ENCODE data around the gene LCN9.

The LCN9 gene

DNA sequence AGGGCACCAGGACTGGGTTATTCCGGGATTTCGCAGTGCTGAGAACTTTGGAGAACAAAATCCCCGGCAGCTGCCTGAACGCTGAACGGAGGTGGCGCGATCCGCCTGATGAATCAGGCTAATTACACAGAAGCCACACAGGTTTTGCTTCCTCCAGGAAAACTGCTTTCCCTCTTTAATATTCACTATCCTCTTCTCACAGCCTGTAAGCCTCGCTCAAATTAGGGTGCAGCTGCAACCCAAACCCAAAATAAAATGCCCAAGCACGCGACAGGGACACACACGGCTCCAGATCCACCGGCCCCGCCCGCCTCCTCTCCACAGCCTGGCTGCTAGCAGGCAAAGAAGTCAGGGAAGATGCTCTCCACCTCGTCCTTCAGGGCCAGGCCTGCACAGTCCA, 30.2 kb downstream of the LCN9 start:
- no peaks in the 10 kb centered on the region for H3K36me3 ChIP-seq (ENCODE audit: control insufficient read depth in 4 of 4, insufficient read depth in 4 of 4, low read length in 3 of 4)
- POLR2A ChIA-PET = no interaction called here
- CTCF ChIA-PET = no interaction called here
- no peak overlapping the region for H3K27ac ChIP-seq (ENCODE audit: insufficient read depth in 1 of 2, low read depth in 1 of 2, low read length in 2 of 2, poor library complexity in 1 of 2, severe bottlenecking in 2 of 2)
- peaks cover 0 to 4% (median 0%) of the 10 kb centered on the region in 4 experiments for H3K4me1 ChIP-seq (ENCODE audit: control extremely low read depth in 1 of 4, control insufficient read depth in 4 of 4, insufficient read depth in 4 of 4, low read length in 3 of 4)
- peaks cover 0 to 43% (median 5%) of the 10 kb centered on the region in 5 experiments for H3K27me3 ChIP-seq (replicated peaks in 2 of 5; ENCODE audit: control insufficient read depth in 4 of 5, insufficient read depth in 5 of 5, low read length in 4 of 5)
- WGBS (ENCODE audit: insufficient coverage) = 85% methylated on average over 16 of the region's 16 CpGs
- H3K4me3 ChIP-seq (ENCODE audit: control insufficient read depth in 1 of 7, extremely low read depth in 1 of 7, insufficient read depth in 4 of 7, low read depth in 2 of 7, low read length in 6 of 7) = no peak overlapping the region
- DNase-seq = no peak
- no peaks in the 10 kb centered on the region for H3K9me3 ChIP-seq (ENCODE audit: control extremely low read depth in 1 of 5, control insufficient read depth in 4 of 5, insufficient read depth in 2 of 5, low read depth in 1 of 5, low read length in 4 of 5)

DNA sequence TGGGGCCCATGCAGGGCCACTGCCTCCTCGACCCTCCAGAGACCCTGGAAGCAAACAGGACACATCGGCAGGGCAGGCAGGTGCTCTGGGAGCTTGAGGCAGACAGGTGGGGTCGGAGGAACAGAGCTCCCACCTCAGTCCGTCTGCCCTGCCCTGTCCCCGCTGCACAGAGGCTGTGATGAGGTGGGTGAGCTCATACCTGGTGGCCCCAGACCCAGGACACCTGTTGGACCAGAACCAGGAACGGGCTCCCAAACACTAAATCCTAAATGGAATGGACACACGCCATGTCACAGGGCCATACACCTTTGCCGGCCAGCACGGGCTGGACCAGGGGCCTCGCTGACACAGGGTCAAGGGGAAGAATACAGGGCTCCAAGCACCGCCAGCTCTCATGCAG, 30.7 kb downstream of the LCN9 start:
- ChIA-PET CTCF (no interaction called here), POLR2A (no interaction called here)
- peaks cover 0 to 47% (median 5%) of the 10 kb centered on the region in 5 experiments for H3K27me3 ChIP-seq (replicated peaks in 2 of 5; ENCODE audit: control insufficient read depth in 4 of 5, insufficient read depth in 5 of 5, low read length in 4 of 5)
- H3K36me3 ChIP-seq (ENCODE audit: control insufficient read depth in 4 of 4, insufficient read depth in 4 of 4, low read length in 3 of 4) = no peaks in the 10 kb centered on the region
- H3K27ac ChIP-seq (ENCODE audit: insufficient read depth in 1 of 2, low read depth in 1 of 2, low read length in 2 of 2, poor library complexity in 1 of 2, severe bottlenecking in 2 of 2) = no peak overlapping the region
- WGBS (ENCODE audit: insufficient coverage) = 89% methylated on average over 11 of the region's 11 CpGs
- H3K4me3 ChIP-seq (ENCODE audit: control insufficient read depth in 1 of 7, extremely low read depth in 1 of 7, insufficient read depth in 4 of 7, low read depth in 2 of 7, low read length in 6 of 7) = no peak overlapping the region
- DNase-seq = no peak
- H3K4me1 ChIP-seq (ENCODE audit: control extremely low read depth in 1 of 4, control insufficient read depth in 4 of 4, insufficient read depth in 4 of 4, low read length in 3 of 4) = peaks cover 0 to 4% (median 0%) of the 10 kb centered on the region in 4 experiments
- H3K9me3 ChIP-seq (ENCODE audit: control extremely low read depth in 1 of 5, control insufficient read depth in 4 of 5, insufficient read depth in 2 of 5, low read depth in 1 of 5, low read length in 4 of 5) = no peaks in the 10 kb centered on the region

DNA sequence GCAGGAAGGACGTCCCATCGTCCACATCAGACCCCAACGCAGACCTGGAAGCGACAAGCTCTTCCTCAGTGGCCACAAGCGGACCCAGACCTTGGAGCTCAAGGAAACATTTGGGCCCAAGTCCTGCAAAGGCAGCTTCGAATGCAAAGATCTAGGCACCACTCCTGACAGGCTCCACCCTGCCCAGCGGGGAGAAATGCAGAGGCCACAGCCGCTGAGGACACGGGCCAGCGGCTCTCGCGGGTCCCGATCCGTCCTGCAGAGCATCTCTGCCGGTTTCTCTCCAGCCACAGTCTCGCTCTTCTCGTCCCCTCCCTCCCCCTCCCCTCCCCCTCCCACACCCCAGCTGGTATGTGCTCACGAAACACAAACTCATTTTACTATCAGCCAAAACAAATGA, 31.3 kb downstream of the LCN9 start:
- no peak overlapping the region for H3K27ac ChIP-seq (ENCODE audit: insufficient read depth in 1 of 2, low read depth in 1 of 2, low read length in 2 of 2, poor library complexity in 1 of 2, severe bottlenecking in 2 of 2)
- ChIA-PET POLR2A (no interaction called here), CTCF (no interaction called here)
- no peak for DNase-seq
- no peak overlapping the region for H3K4me3 ChIP-seq (ENCODE audit: control insufficient read depth in 1 of 7, extremely low read depth in 1 of 7, insufficient read depth in 4 of 7, low read depth in 2 of 7, low read length in 6 of 7)
- H3K9me3 ChIP-seq (ENCODE audit: control extremely low read depth in 1 of 5, control insufficient read depth in 4 of 5, insufficient read depth in 2 of 5, low read depth in 1 of 5, low read length in 4 of 5) = no peaks in the 10 kb centered on the region
- 63% methylated on average over 17 of the region's 18 CpGs for WGBS (ENCODE audit: insufficient coverage)
- peaks cover 0 to 48% (median 2%) of the 10 kb centered on the region in 5 experiments for H3K27me3 ChIP-seq (replicated peaks in 2 of 5; ENCODE audit: control insufficient read depth in 4 of 5, insufficient read depth in 5 of 5, low read length in 4 of 5)
- no peaks in the 10 kb centered on the region for H3K36me3 ChIP-seq (ENCODE audit: control insufficient read depth in 4 of 4, insufficient read depth in 4 of 4, low read length in 3 of 4)
- peaks cover 0 to 4% (median 0%) of the 10 kb centered on the region in 4 experiments for H3K4me1 ChIP-seq (ENCODE audit: control extremely low read depth in 1 of 4, control insufficient read depth in 4 of 4, insufficient read depth in 4 of 4, low read length in 3 of 4)

DNA sequence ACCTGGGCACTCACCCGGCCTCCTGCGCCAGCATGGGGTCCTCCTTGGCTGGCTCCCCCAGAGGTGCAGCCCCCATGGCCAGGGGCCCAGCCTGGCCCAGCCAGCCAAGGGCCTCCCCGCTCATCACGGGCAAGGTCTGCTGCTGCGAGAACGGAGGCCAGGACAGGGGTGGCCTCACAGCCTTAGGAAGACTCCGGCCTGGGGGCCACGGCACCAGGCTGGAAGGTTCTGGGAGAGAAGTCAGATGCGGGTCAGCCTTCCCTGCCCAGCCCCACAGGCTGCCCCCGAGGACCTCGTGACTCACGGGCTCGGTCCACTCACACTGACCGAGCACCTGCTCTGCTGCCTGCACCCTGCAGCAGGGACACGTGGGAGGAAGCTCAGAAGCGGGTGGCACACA, 31.9 kb downstream of the LCN9 start:
- POLR2A ChIA-PET = no interaction called here
- CTCF ChIA-PET = interaction anchor here (1.2 kb wide), 1 partner anchor 10 kb away, joined by 3 read pairs; no protein-coding TSS in a partner anchor
- WGBS (ENCODE audit: insufficient coverage) = 89% methylated on average over 14 of the region's 16 CpGs

DNA sequence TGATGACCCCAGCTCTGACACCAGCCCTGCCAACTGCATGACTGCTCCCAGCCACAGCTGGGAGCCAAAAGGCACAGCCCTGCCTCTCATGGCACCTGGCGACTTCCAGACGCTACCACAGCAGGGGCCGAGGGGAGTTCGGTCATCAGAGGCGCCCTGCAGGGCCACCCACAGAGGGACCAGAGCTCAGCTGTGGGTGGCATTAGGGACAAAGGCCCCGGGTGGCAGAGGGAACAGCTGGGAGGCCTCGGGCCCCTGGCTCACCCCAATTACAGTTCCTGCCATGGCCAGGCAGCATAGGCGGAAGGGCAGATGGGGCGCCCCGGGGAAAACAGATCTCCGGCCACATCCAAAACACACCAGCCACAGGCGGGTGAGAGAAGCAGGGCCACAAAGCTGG, 32.5 kb downstream of the LCN9 start:
- peaks cover 0 to 55% (median 5%) of the 10 kb centered on the region in 5 experiments for H3K27me3 ChIP-seq (replicated peaks in 2 of 5; ENCODE audit: control insufficient read depth in 4 of 5, insufficient read depth in 5 of 5, low read length in 4 of 5)
- WGBS (ENCODE audit: insufficient coverage) = 85% methylated on average over 10 of the region's 12 CpGs
- H3K9me3 ChIP-seq (ENCODE audit: control extremely low read depth in 1 of 5, control insufficient read depth in 4 of 5, insufficient read depth in 2 of 5, low read depth in 1 of 5, low read length in 4 of 5) = no peaks in the 10 kb centered on the region
- no peak overlapping the region for H3K4me3 ChIP-seq (ENCODE audit: control insufficient read depth in 1 of 7, extremely low read depth in 1 of 7, insufficient read depth in 4 of 7, low read depth in 2 of 7, low read length in 6 of 7)
- CTCF ChIA-PET = interaction anchor here (1.2 kb wide), 1 partner anchor 9 kb away, joined by 3 read pairs; no protein-coding TSS in a partner anchor
- DNase-seq = no peak
- no peaks in the 10 kb centered on the region for H3K36me3 ChIP-seq (ENCODE audit: control insufficient read depth in 4 of 4, insufficient read depth in 4 of 4, low read length in 3 of 4)
- H3K27ac ChIP-seq (ENCODE audit: insufficient read depth in 1 of 2, low read depth in 1 of 2, low read length in 2 of 2, poor library complexity in 1 of 2, severe bottlenecking in 2 of 2) = no peak overlapping the region
- peaks cover 0 to 4% (median 0%) of the 10 kb centered on the region in 4 experiments for H3K4me1 ChIP-seq (ENCODE audit: control extremely low read depth in 1 of 4, control insufficient read depth in 4 of 4, insufficient read depth in 4 of 4, low read length in 3 of 4)
- POLR2A ChIA-PET = no interaction called here

More for the DNA sequence above, 31.9 kb downstream of the LCN9 start:
- no peak for DNase-seq
- no peak overlapping the region for H3K4me3 ChIP-seq (ENCODE audit: control insufficient read depth in 1 of 7, extremely low read depth in 1 of 7, insufficient read depth in 4 of 7, low read depth in 2 of 7, low read length in 6 of 7)
- H3K4me1 ChIP-seq (ENCODE audit: control extremely low read depth in 1 of 4, control insufficient read depth in 4 of 4, insufficient read depth in 4 of 4, low read length in 3 of 4) = peaks cover 0 to 4% (median 0%) of the 10 kb centered on the region in 4 experiments
- H3K36me3 ChIP-seq (ENCODE audit: control insufficient read depth in 4 of 4, insufficient read depth in 4 of 4, low read length in 3 of 4) = no peaks in the 10 kb centered on the region
- H3K27ac ChIP-seq (ENCODE audit: insufficient read depth in 1 of 2, low read depth in 1 of 2, low read length in 2 of 2, poor library complexity in 1 of 2, severe bottlenecking in 2 of 2) = no peak overlapping the region
- H3K9me3 ChIP-seq (ENCODE audit: control extremely low read depth in 1 of 5, control insufficient read depth in 4 of 5, insufficient read depth in 2 of 5, low read depth in 1 of 5, low read length in 4 of 5) = no peaks in the 10 kb centered on the region
- H3K27me3 ChIP-seq (replicated peaks in 2 of 5; ENCODE audit: control insufficient read depth in 4 of 5, insufficient read depth in 5 of 5, low read length in 4 of 5) = peaks cover 0 to 49% (median 5%) of the 10 kb centered on the region in 5 experiments

DNA sequence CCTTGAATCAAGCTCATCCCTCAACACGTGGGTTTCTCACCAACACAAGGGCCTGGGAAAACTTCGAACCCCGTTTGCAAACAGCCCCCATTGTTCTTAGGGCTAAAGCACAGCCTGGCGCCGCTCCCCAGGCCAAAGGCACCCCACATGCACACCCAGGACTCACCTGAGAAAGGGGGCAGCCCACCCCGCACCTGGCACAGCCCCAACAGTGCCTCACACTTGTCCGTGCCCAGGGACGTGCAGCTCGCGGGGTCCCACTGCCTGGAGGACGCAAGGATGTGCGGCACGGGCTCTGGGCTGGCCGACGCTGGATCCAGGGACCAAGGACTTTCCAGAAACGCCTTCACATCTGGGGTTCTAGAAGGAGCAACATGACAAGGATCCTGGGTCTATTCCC, 33.3 kb downstream of the LCN9 start:
- H3K27ac ChIP-seq (ENCODE audit: insufficient read depth in 1 of 2, low read depth in 1 of 2, low read length in 2 of 2, poor library complexity in 1 of 2, severe bottlenecking in 2 of 2) = no peak overlapping the region
- no peak overlapping the region for H3K4me3 ChIP-seq (ENCODE audit: control insufficient read depth in 1 of 7, extremely low read depth in 1 of 7, insufficient read depth in 4 of 7, low read depth in 2 of 7, low read length in 6 of 7)
- no peaks in the 10 kb centered on the region for H3K36me3 ChIP-seq (ENCODE audit: control insufficient read depth in 4 of 4, insufficient read depth in 4 of 4, low read length in 3 of 4)
- 91% methylated on average over 14 of the region's 16 CpGs for WGBS (ENCODE audit: insufficient coverage)
- H3K27me3 ChIP-seq (replicated peaks in 2 of 5; ENCODE audit: control insufficient read depth in 4 of 5, insufficient read depth in 5 of 5, low read length in 4 of 5) = peaks cover 0 to 63% (median 11%) of the 10 kb centered on the region in 5 experiments
- ChIA-PET CTCF (interaction anchor here (0.6 kb wide), 1 partner anchor 41 kb away, joined by 3 read pairs; no protein-coding TSS in a partner anchor), POLR2A (interaction anchor here (1.1 kb wide), 1 partner anchor 9 kb away, joined by 3 read pairs; no protein-coding TSS in a partner anchor)
- no peaks in the 10 kb centered on the region for H3K9me3 ChIP-seq (ENCODE audit: control extremely low read depth in 1 of 5, control insufficient read depth in 4 of 5, insufficient read depth in 2 of 5, low read depth in 1 of 5, low read length in 4 of 5)
- H3K4me1 ChIP-seq (ENCODE audit: control extremely low read depth in 1 of 4, control insufficient read depth in 4 of 4, insufficient read depth in 4 of 4, low read length in 3 of 4) = peaks cover 0 to 4% (median under 1%) of the 10 kb centered on the region in 4 experiments
- no peak for DNase-seq

DNA sequence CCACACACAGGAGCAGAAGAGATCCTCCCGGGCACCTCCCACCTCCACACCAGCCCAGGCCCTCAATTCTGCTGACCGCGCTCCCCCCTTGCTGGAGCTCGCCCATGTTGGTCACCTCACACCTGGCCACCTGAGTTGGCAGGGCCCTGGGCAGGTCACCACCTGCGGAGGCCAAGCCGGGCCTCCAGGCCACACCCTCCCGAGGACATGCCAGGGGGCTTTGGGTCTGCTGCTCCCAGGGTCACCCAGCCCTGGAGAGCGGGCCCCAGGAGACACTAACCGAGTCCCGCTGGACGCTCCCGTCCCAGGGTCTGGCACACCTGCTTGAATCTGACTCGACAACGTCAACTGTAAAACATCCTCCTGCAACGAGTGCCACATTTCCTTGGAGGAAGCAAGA, 34.1 kb downstream of the LCN9 start:
- CTCF ChIA-PET = interaction anchor here (0.6 kb wide), 1 partner anchor 42 kb away, joined by 3 read pairs; no protein-coding TSS in a partner anchor
- POLR2A ChIA-PET = interaction anchor here (1.1 kb wide), 1 partner anchor 9 kb away, joined by 3 read pairs; no protein-coding TSS in a partner anchor
- WGBS (ENCODE audit: insufficient coverage) = 85% methylated on average over 14 of the region's 15 CpGs

More for the DNA sequence above, 34.1 kb downstream of the LCN9 start:
- Histone ChIP-seq H3K36me3 (ENCODE audit: control insufficient read depth in 4 of 4, insufficient read depth in 4 of 4, low read length in 3 of 4) (no peaks in the 10 kb centered on the region), H3K4me1 (ENCODE audit: control extremely low read depth in 1 of 4, control insufficient read depth in 4 of 4, insufficient read depth in 4 of 4, low read length in 3 of 4) (peaks cover 0 to 11% (median 4%) of the 10 kb centered on the region in 4 experiments), H3K4me3 (ENCODE audit: control insufficient read depth in 1 of 7, extremely low read depth in 1 of 7, insufficient read depth in 4 of 7, low read depth in 2 of 7, low read length in 6 of 7) (no peak overlapping the region), H3K27me3 (replicated peaks in 2 of 5; ENCODE audit: control insufficient read depth in 4 of 5, insufficient read depth in 5 of 5, low read length in 4 of 5) (peaks cover 0 to 70% (median 11%) of the 10 kb centered on the region in 5 experiments), H3K27ac (ENCODE audit: insufficient read depth in 1 of 2, low read depth in 1 of 2, low read length in 2 of 2, poor library complexity in 1 of 2, severe bottlenecking in 2 of 2) (no peak overlapping the region), H3K9me3 (ENCODE audit: control extremely low read depth in 1 of 5, control insufficient read depth in 4 of 5, insufficient read depth in 2 of 5, low read depth in 1 of 5, low read length in 4 of 5) (no peaks in the 10 kb centered on the region)
- DNase-seq = no peak

Measured in common myeloid progenitor, CD34-positive (primary cell).